Dedifferentiated amniotic fluid mesenchymal stem cell (primary cell): ENCODE measurements around the gene SNTG2.

Experiments used
- DNase-seq: peaks from one replicate; pipeline ENCODE4 v3.0.0-alpha.2; 2016; ENCODE audit errors: extremely low spot score

Gene SNTG2

DNA sequence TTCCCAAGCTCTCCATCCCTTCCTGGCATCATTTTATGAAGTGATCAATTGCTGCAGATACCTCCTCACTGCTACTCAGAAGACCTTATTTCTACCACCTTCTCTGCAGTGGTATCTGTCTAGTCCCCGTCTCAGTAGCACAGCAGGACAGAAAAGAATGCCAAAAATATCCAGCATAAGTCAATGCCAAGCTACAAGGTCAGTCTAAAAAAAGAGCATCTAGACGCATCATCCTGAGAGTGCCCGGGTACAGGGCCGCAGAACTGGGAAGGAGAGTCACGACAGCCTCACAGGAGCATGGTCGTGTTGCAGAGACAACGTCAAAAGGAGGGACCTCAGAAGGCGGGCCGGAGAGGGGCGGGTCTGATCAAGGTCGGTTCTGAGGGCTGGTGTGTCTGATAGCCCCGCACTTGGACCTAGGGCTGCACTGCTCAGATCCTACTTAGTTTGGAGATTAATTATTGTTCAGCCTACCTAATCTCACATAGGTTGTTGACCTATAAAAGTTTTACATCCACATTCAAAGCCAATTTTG is 24.3 kb upstream of the SNTG2 start:
- DNase-seq: no peak

DNA sequence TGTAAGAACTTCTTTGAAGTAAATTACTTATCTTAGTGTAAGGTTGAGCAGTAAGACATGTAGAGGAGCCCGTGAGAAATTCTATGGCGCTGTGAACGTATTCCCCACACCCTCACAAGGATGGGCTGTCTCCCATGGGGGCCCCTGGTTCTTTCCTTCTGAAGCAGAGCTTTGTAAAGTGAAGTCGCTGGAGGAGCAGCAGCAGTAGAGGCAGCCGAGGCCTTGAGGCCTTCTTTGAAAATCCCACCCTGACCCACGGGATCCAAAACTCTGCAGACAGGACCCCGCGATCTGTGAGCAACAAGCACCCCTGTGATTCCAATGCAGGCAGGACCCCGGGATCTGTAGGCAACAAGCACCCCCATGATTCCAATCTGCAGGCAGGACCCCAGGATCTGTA is 23.8 kb upstream of the SNTG2 start:
- no peak for DNase-seq

DNA sequence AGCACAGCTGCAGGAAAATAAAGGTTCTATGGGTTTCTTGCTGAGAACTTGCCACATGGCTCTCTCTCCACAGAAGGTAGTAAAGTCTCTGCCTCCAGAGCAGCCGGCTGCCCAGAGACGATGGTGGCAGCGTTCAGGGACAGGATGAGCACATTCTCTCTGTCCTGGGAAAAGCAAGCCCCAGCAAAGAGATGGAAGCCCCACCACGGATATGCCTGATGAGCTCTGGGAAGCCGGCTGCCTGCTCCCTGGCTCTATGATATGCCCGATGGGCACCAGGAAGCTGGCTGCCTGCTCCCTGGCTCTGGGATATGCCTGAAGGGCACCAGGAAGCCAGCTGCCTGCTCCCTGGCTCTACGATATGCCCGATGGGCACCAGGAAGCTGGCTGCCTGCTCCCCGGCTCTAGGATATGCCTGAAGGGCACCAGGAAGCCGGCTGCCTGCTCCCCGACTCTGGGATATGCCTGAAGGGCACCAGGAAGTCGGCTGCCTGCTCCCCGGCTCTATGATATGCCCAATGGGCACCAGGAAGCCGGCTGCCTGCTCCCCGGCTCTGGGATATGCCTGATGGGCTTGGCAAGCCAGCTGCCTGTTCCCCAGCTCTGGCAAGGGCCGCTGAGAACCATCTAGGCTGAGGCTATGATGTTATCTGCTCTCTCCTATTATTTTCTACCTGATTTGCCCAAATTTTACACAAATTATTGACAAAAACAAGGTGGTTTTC is 21.5 kb upstream of the SNTG2 start:
- DNase-seq: no peak

DNA sequence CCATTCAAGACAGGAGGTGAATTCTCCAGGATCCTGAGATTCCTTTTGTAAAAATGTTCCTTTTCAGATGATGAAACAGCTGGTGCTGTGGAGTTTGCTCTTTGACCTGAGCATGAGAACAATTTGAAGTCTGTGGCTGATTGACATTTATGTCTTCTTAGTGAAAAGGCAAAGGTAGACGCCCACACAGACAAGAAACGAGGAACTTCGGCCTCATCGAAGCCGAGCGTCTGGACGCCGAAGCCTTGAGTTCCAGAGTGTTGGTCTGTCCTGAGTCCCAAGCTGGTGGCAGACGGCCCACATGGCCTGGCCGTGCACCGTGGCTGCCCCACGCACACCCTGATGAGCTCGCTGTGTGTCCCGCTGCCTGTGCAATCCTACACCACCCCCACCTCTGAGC is 20.7 kb upstream of the SNTG2 start:
- no peak for DNase-seq

DNA sequence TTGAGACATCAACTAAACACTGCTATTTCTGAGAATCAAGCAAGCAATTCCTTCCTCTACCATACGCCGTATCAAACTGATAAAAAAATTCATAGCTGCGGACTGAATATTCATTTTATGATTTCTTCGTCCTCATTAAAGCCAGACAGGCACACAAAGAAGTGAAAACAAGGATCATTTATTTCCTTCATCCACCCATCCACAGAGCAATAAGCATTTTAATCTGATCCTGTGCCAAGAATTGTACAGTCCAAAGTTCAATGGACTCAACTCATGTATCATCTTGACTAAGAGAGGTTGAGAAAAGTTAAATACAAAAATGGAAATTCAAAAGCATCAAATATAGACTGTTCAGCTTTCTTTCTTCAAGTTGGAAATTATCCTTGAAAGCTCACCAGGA is 19.7 kb upstream of the SNTG2 start:
- DNase-seq: no peak

DNA sequence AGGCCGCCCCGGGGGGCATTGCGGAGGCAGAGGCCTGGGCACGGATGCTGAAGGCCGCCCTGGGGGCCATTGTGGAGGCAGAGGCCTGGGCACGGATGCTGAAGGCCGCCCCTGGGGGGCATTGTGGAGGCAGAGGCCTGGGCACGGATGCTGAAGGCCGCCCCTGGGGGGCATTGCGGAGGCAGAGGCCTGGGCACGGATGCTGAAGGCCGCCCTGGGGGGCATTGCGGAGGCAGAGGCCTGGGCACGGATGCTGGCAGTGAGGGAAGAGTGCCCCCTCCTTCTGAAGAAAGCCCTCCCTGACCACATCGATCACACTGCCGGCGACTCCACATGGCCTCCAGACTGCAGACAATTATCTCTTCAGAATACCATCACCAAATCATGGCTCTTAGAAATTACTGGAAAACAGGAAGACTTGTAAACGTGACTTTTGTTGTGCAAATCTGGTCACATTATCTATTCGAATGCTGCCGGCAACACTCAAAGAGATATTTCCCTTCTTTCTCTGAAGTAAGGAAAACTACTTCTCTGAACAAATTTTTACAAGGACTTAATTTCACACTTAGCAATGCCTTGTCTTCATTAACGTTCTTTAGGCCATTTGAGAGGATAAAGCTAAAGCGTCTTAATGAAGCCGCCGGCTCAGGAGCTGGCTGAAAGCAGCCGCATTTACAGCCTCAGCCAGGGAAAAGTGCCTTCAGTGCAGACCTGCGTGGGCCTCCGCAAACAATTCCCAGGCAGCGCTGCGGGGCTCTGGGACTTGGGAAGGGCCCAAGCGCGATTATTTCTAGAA is 18.1 kb upstream of the SNTG2 start:
- no peak for DNase-seq

DNA sequence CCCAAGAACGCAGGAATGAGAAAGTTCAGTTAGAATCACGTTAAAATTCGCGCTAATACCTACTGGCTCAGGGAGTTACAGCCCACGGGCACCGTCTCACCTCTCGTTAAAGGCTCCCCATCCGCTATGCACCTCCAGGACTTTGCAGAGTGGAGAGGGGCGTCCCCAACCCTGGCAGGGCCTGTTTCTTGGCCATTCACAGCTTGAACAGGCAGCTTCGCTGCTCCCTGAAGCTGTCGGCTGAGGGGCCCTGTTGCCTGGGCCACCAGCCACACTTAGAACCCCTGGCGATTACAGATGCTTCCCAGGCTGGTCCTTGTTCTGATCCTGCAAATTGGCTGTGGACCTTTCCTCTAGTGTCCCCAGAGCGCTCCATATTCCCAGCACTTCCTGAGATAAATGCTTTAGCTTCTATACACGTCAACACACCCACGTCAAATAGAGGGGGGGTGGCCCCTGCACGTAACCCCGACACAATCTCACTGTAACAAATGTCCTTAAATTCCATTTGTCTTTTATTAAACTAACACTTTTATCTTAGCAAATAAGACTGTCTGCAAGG is 16.8 kb upstream of the SNTG2 start:
- DNase-seq: no peak

DNA sequence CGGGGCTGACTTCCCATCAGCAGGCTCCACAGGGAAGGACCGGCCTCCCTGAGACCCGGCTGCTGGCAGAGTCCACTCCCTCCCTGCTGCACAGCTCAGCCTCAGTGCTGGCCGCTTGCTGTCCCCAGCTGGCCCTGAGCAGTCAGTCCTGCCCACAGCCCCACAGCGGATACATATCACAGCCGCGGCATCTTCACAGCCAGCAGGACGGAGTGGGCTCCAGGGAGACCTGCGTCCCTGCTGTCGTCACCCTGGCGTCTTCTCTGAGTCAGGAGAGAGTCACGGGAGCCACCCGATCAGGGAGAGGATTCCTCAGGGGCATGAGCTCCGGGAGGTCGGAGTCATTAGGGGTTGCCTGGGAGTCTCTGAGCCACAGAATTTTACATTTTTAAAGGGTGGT is 13.1 kb upstream of the SNTG2 start:
- DNase-seq: no peak

DNA sequence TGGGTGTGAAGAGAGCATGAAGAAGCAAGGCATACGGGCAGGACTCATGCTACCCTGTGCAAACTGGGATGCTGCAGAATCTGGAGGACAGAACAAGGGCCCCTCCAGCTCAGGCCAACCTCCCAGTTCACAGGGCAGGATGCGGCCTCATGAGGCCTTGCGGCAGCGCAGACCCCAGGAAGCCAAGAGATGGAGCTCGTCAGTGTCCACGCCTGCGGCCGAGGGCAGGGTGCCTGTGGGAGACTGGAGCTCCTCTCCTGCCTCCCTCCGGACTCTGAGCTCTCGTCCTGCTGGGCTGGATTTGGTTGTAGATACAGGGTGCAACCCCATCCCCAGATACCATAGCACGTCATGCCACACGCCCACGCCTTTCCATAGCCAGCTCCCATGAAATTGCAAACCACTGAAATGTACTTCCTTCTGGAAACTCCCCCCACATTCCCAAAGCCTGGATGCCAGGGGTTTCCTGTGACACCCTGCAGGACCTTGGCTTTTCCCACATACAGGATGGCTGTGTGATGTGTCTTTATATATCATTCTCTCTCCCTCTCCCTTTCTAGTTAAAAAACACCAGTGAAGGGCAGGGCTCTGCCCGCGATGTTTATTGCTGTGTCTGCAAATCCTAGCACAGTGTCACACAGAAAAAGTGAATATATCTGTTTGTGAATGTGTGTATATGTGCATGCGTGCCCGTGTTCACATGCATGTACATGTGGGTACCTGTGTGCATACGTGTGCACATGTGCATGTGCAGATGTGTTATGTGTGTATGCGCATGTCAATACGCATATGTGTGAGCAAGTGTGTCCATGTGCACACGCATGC is 12.3 kb upstream of the SNTG2 start:
- no peak for DNase-seq

DNA sequence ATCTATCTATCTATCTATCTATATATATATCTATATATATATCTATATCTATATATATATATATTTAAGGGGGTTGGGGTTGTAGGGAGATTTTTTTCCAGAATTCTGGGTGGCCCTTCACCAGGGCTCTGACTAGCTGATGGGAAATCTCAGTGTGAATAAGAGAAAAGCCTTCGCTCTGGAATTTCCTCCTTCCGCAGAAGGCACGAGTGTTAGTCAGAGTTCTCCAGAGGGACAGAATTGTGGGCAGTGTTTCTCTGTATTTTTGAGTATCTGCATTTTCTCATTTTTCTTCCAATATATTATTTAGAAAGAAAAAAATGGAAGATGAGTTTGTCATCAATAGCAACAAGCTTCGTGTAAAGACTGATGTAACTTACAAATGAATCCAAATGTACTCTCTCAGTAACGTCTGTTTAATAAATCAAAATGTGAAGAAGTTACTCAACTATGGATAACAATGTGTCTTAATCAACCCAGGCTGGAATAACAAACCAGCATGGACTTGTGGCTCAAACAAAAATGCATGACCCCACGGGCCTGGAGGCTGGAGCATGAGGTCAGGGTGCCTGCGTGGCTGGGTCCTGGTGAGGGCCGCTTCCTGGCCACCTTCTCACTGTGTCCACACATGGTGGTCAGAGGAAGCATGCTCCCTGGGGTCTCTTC is 10.6 kb upstream of the SNTG2 start:
- DNase-seq: no peak

DNA sequence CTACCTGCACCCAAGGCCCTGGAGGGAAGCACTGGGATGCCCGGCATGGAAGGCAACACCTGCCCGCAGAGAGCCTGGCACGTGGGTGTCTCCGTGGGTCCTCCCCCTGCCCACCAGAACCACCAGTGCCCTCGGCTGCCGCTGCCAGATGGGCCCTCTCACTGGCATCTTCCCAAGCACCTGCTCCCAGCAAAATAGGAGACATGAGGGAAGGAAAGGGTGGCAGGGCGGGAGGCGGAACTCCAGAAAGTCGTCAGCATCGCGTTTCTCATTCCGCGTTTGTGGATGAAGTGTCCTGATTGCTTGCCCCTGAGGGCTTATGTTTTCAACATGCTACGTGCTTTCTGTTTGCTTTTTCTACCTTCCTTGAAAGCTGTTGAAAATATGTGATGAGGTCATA is 8.8 kb upstream of the SNTG2 start:
- no peak for DNase-seq

DNA sequence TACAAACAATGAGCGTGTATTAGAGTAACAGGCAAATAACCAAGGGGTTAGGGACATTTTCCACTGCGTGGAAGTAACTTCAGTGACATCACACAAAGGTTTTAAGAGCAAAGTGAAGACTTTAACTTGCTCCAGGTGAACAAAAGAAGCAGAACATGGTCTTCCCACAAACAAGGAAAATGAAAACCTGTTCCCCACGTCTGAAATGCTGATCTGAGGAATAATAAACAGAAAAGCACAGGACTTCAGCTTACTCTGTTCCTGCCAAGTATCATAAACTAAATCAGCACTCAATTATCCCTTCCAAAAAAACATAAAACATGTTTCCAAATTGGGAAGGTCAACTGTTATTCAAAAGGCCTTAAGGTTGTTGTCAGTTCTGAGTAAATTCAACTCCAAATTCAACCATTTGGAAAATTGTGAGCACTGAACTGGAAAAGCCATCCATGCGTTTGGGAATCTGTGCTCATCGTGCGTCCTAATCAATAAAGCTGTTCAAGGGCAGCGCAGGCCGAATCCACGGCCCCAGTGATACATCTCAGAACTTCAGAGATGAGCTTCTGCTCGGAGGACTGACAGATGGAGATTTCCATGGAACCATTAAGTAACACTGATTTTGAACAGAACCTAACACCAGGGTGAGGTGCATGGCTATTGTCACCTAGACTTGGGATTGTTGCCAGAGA is 7.7 kb upstream of the SNTG2 start:
- DNase-seq: no peak

DNA sequence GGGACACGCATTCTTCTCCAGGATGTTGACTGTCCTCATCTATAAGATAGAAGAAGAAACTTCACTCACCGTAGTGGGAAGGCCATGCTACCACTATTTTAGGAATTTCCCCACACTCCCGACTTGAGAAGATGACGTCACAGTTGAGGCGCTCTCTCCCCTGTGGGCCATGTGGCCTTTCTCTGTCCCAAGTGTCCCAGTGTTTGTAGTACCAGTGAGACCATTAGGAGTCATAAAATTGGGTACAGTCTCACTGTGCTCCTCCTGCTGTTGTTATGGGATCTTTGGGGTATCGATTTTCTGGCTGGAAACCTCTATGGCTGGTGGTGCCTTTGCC is 7.2 kb upstream of the SNTG2 start:
- no peak for DNase-seq

DNA sequence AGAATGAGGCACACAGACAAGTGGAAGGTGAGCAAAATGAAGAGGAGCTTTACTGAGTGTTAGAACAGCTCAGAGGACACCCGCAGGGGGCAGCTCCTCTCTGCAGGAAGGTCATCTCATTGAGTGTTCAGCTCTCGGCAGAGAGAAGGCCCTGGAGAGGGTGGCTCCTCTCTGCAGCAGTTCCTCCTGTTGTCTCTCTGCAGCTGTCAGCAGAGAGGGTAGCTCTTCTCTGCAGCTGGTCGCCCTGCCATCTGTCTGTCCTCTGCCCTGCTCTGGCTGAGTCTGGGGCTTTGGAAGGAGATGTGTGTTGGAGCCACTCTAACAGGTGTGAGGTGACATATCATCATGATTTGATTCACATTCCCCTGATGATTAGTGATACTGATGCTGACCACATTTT is 6.8 kb upstream of the SNTG2 start:
- DNase-seq: no peak

DNA sequence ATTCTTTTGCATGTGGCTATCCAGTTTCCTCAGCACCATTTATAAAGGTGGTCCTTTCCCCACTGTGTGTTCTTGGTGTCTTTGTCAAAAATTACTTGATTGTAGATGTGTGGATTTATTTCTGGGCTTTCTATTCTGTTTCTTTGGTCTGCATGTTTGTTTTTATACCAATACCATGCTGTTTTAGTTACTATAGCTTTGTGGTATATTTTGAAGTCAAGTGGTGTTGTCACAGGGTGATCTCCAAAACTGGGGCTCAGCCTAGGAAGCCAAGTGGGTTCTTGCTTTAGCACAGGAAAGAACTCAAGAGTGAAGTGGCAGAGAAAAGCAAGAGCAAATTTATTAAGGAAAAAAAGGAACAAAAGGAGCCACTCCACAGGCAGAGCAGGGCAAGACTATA is 6.0 kb upstream of the SNTG2 start:
- DNase-seq: no peak

DNA sequence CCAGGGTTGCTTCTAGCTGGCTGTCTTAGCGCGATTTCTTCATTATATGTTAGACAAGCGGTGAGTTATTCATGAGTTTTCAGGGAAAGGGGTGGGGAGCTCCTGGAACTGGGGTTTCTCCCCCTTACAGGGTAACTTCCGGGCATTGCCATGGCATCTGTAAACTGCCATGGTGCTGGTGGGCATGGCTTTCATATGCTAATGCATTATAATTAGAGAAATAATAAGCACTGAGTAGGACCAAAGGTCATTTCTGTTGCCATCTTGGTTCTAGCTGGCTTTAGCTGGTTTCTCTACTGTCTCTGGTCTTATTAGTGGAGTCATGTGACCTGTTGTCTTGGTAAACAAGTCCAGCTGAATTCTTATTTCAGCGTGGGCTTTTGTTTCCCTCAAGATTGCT is 5.5 kb upstream of the SNTG2 start:
- no peak for DNase-seq

DNA sequence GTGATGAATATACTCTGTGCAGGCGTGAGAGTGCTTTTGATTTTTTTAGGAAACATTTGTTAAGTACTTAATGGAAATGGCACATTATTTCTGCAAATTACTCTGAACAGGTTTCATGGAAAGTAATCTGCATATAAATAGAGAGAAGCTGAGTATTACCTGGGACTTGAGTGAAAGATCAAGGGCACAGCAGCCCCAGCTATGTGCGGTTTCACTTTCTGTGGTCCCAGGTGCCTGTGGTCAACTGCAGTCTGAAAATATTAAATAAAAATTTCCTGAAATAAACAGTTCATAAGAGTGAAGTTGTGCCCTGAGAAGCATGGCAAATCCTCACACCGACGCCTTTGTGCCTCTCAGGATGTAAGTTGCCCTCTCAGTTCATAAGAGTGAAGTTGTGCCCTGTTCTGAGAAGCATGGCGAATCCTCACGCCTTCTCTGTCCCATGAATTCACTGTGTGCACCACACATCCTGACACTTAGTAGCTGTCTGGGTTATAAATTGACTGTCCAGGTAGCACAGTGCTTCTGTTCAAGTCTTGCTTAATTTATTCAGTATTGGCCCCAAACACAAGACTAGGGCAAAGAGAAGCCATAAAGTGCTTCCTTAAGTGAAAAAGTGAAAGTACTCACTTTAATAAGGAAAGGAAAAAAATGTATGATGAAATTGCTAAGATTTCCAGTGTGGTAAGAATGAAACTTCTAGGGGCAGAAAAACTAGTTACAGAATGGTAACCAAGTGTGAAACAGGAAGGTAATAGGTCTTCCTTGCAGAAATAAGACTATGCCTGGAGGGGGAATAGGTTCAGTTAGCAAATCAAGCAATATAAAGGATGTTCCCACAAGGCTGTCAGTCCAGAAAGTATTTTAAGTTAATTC is 4.3 kb upstream of the SNTG2 start:
- DNase-seq: no peak

DNA sequence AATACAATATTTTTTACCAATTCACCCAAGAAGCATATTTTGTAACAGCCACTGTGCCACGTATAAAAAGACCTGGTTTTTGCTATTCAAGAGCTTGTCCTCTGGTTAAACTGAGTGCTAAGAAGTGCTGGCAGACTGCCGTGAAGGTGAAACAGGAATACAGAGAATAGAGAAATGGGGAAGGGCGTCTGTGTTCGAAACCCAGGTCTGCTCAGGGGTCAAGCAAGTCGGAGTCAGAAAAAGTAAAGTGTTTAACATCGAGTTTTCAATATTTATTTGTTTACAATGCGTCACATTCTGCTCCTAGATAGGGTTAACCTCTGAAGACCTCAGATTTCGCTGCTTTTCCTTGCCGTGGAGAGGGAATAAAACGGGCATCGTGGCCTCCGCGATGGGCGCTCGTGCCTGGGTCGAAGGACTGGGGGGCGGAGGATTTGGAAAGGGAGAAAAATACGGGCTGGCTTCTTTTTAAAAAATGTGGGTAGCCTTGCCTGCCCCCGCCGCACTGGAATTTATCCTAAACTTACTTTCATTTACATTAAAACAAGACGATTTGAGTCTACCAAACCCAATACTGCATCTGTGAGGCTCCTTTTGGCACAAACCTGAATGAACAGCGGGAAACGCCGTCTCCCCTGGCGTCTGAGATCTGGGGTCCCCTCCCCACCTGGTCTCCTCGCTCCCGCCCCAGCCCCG is 1.1 kb upstream of the SNTG2 start:
- DNase-seq: no peak

DNA sequence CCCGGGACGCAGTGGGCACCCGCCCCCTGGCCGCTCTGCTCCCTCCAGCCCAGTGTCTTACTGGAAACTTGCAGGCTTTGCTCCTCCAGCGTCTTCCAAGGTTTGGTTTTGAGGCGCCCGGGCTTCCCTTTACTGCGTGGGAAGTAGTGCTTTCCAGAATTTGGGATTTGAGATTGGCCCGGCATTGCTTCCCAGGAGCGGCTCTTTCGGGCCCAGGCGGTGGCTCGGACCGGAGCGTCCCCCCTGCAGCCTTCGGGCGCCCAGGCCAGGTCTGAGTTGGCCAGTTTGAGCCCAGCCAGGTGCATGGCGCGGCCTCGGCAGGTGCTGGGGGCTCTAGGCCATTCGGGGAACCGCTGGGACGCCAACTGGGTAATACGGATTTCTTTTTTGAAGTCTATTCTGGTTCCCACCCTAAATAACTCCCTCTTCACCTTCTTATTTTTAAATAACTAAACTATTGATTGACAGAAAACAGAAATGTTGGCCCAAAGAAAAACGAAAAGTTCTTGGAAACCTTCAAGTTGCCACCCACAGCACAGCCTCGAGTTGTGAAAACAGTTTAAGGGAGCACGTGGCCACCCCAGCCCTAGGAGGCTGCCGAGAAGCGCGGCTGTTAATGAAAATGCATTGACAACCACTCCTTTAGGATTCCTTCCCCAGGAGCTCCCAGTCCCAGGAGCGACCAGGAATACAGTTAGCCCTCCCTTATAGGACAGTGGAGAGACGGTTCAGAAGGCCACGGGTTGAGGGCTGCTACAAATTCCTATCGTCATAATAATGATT is 766 bp downstream of the SNTG2 start:
- DNase-seq: no peak
